Measurements from ENCODE around the gene ADCY2. TPM values are rescaled to one million over a fixed set of nuclear protein-coding genes. Genes with fewer than 3 reads are reported as not detected.

ADCY2 gene
- total RNA-seq, 1 donor from 2014 or later = 18.4 TPM

- H3K27me3 ChIP-seq = no peaks in the 10 kb centered on the region
- peak in 1 of 2 donors; percentile 10 for DNase-seq (ENCODE audit: extremely low spot score in 2 of 2)
- H3K4me3 ChIP-seq = no peak overlapping the region
- H3K9me3 ChIP-seq = no peaks in the 10 kb centered on the region
- H3K36me3 ChIP-seq = no peaks in the 10 kb centered on the region
- H3K27ac ChIP-seq = no peak overlapping the region
- intact Hi-C loops (cut with DNase I) = no loop called here
- TF ChIP-seq POLR2A (IDR thresholded peaks at IDR 0.05) (no peak), CTCF (IDR thresholded peaks at IDR 0.05) (no peak), POLR2AphosphoS5 (IDR thresholded peaks at IDR 0.05; ENCODE audit: insufficient read depth in 1 of 2, low read depth in 1 of 2) (no peak)
- H3K4me1 ChIP-seq = no peaks in the 10 kb centered on the region
Measured at GRCh38 chr5:7773178-7773577, 377.2 kb downstream of the ADCY2 start.

GRCh38 chr5:7776442-7776841 is 380.5 kb downstream of the ADCY2 start:
- H3K36me3 ChIP-seq = no peaks in the 10 kb centered on the region
- no peaks in the 10 kb centered on the region for H3K4me1 ChIP-seq
- H3K27me3 ChIP-seq = no peaks in the 10 kb centered on the region
- H3K9me3 ChIP-seq = no peaks in the 10 kb centered on the region
- DNase-seq (ENCODE audit: extremely low spot score in 2 of 2) = peak; percentile 56 to 61
- no peak overlapping the region for H3K27ac ChIP-seq
- H3K4me3 ChIP-seq = no peak overlapping the region
- TF ChIP-seq POLR2AphosphoS5 (IDR thresholded peaks at IDR 0.05; ENCODE audit: insufficient read depth in 1 of 2, low read depth in 1 of 2) (no peak), POLR2A (IDR thresholded peaks at IDR 0.05) (no peak), CTCF (IDR thresholded peaks at IDR 0.05) (no peak)
- intact Hi-C loops (cut with DNase I) = no loop called here

GRCh38 chr5:7779019-7780005 is 383.4 kb downstream of the ADCY2 start:
- Histone ChIP-seq H3K36me3 (no peaks in the 10 kb centered on the region), H3K4me1 (no peaks in the 10 kb centered on the region), H3K27me3 (no peaks in the 10 kb centered on the region), H3K4me3 (no peak overlapping the region), H3K27ac (no peak overlapping the region), H3K9me3 (no peaks in the 10 kb centered on the region)
- peak in 1 of 2 donors; percentile 54 for DNase-seq (ENCODE audit: extremely low spot score in 2 of 2)
- TF ChIP-seq POLR2A (IDR thresholded peaks at IDR 0.05) = no peak
- no peak for TF ChIP-seq CTCF (IDR thresholded peaks at IDR 0.05)
- TF ChIP-seq POLR2AphosphoS5 (IDR thresholded peaks at IDR 0.05; ENCODE audit: insufficient read depth in 1 of 2, low read depth in 1 of 2) = no peak
- intact Hi-C loops (cut with DNase I) = no loop called here

GRCh38 chr5:7781899-7782298 is 386.0 kb downstream of the ADCY2 start:
- Histone ChIP-seq H3K4me1 (no peaks in the 10 kb centered on the region), H3K36me3 (no peaks in the 10 kb centered on the region), H3K27me3 (no peaks in the 10 kb centered on the region), H3K27ac (no peak overlapping the region), H3K9me3 (no peaks in the 10 kb centered on the region), H3K4me3 (no peak overlapping the region)
- TF ChIP-seq POLR2A (IDR thresholded peaks at IDR 0.05) (no peak), CTCF (IDR thresholded peaks at IDR 0.05) (no peak), POLR2AphosphoS5 (IDR thresholded peaks at IDR 0.05; ENCODE audit: insufficient read depth in 1 of 2, low read depth in 1 of 2) (no peak)
- peak in 1 of 2 donors; percentile 49 for DNase-seq (ENCODE audit: extremely low spot score in 2 of 2)
- intact Hi-C loops (cut with DNase I) = no loop called here
